ENCODE data around the gene SYNGR2.
"Not testable (repeated sequence)": the region's sequence is repeated elsewhere in the genome, so short reads cannot be mapped to it uniquely, and the experiment has no call there.

The SYNGR2 gene

DNA sequence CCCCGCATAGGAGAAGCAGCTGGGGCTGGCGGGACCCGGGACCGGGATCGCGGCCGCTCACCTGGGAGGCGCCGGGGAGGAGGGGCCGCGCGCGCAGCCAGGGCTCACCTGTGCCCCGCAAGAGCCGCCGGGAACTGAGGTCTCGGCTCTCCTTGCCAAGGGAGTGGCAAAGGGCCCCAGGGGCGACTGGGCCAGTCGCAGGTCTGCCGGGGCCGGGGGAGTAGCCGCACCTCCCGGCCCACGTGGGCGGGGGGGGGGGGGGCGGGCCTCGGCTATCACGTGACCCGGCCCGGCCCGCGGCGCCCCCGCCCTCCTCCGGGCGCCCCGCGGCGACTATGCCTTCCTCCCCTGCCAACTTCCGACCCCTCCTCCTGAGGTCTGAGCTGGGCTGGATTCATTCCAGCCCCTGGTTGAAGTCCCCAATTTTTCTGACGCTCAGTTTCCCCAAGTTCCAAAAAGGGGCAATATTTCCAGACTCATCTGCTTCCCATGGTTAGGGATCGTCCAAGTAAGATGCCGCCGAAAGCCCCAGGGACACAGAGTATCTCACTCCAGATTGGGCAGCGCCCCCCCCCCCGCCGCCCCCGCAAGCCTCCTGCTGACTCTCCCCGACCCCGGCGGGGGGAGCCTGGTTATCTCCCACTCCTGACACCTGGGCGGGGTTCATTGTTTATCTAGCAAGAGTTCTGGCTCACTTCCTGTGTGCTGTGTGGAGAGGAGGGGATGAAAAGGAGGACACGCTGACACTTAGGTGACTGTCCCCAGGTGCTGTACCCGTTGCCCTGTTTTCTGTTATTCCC, 39.6 kb upstream of the SYNGR2 start, which contains the start of gene TMC6:
Gene TMC6, minus strand, starts transcription at position 205 of the 800 bp plus-strand sequence. CDS start 1,923 bp downstream, outside the sequence.
- DNase-seq, result peak; percentile 76

DNA sequence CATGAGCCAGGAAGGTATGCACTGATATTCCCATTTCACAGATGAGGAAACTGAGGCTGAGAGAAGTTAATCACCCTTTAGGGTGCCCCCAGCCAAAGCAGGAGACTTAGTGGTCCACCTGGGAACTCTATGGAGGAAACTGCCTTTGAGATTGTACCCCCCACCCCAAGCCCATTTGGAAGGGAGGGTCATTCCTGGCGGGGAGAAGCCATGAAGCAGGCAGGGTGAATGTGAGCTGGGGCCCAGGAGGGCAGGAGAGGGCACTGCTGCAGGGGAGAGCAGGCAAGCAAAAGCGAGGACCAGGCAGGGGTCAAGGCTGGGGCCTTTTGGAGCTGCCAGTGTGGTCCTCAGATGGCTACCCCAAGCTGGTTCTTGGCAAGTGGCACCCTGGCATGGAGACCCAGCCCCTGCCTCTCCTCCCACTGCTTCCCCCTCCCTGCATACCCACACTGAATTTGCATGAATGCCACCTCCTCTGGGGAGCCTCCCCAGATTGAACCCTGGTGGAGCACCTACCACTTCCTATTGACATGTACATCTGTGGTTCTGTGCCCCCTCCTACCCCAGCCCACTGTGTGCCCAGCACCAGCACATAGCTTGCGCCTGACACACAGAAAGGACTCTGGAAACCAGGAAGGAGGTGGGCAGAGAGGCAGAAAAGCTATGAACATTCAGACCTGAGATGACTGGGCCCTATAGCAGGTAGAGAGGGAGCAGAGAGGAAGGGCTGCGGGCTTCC, 38.9 kb upstream of the SYNGR2 start:
- in situ Hi-C loops (cut with MboI; ENCODE audit: low pct_unique_long_range_greater_than_20kb, low sequenced_read_pairs), result no loop called here
- DNase-seq, result no peak

More for the DNA sequence above, 39.6 kb upstream of the SYNGR2 start, which contains the start of gene TMC6:
- in situ Hi-C loops (cut with MboI; ENCODE audit: low pct_unique_long_range_greater_than_20kb, low sequenced_read_pairs), result no loop called here

DNA sequence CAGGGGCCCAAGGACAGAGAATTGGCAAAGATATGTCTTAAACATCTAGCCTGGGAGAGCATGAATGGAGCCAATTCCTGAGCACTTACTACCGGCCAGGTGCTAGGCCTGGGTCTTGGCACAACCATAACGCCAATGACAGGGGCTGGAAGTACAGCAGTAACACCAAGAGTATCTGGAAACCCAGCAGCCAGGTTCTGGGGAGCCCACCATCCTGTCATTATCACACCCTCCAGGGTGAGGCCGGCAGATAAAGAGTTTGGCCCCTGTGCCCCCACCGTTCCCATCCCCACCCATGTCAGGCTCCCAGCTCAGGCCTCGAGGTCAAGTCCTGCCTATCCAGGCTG, 38.3 kb upstream of the SYNGR2 start:
- no peak for DNase-seq
- in situ Hi-C loops (cut with MboI; ENCODE audit: low pct_unique_long_range_greater_than_20kb, low sequenced_read_pairs), result no loop called here

GRCh38 chr17:78130437-78131101, 37.8 kb upstream of the SYNGR2 start, which contains the start of gene TMC8:
TSS of gene TMC8 (plus strand) at chr17:78130771. CDS start at chr17:78131589, 818 bp downstream.
- in situ Hi-C loops (cut with MboI; ENCODE audit: low pct_unique_long_range_greater_than_20kb, low sequenced_read_pairs), result no loop called here
- peak; percentile 92 for DNase-seq

- in situ Hi-C loops (cut with MboI; ENCODE audit: low pct_unique_long_range_greater_than_20kb, low sequenced_read_pairs), result no loop called here
- DNase-seq, result peak; percentile 37
These were observed 37.0 kb upstream of the SYNGR2 start for GRCh38 chr17:78131172-78132083.

DNA sequence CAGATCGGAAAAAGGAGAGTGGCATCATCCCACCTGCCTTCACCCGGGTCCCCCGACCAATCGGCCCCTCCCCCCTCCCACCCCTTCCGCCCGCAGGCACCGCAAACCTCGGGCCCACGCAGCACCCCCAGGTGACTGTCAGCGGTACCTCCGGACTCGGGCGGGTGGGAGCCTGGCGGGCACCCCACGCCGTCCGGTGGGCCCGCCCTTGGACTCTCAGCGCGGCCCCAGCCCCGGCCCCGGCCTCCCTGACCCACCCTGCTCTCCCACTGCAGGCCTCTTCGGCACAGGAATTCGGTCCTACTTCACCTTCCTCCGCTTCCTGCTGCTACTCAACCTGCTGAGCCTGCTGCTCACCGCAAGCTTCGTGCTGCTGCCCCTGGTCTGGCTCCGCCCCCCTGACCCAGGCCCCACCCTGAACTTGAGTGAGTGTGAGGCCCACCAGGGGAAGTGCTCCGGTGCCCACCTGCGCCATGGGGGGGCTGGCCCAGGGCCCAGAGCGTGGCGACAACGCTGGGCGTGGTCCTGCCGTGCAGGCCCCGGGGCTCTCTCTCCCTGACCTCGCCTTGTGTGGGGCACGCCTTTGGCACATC, 36.2 kb upstream of the SYNGR2 start:
- in situ Hi-C loops (cut with MboI; ENCODE audit: low pct_unique_long_range_greater_than_20kb, low sequenced_read_pairs), result no loop called here
- DNase-seq, result peak; percentile 67

DNA sequence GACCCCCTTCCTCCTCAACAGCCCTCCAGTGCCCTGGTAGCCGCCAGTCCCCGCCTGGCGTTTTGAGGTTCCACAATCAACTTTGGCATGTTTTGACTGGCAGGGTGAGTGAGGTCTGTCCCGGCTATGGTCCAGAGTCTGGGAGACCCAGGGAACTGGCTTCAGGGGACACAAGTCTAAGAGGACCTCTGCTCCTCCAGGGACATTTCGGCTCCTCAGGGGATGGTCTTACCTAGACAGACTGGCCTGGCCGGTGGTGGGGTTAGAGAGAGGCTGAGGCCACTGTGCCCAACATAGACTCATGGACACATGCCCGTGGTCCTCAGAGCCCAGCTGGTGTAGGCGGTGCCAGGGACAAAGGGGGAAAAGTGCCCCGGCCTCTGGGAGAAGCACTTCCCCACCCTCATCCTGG, 35.6 kb upstream of the SYNGR2 start:
- no peak for DNase-seq
- in situ Hi-C loops (cut with MboI; ENCODE audit: low pct_unique_long_range_greater_than_20kb, low sequenced_read_pairs), result no loop called here

DNA sequence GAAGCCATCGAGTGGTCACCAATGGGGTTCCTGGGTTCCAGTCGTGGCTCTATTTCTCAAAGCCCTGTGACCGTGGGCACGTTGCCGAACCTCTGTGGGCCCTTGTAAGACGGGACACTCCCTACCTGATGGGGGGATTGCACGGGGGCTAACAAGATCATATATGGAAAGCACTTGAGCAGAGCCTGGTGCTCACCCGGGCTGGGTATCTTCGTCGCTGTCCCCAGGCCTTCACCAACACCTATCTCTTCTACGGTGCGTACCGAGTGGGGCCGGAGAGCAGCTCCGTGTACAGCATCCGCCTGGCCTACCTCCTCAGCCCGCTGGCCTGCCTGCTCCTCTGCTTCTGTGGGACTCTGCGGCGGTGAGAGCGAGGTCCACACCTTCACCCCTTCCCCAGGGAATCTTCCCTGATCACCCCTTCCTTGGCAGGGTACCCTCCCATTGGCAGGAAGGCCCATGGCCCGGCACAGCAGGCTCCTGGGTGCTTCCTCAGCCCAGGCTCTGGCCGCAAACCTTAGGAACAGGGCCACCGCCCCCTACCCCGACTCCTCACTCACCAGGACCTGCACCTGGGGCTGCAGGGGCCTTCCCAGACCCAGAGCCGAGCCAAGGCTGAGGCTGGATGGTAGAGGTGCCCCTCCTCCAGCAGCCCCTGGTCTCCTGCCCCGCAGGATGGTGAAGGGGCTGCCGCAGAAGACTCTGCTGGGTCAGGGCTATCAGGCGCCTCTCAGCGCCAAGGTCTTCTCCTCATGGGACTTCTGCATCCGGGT, 35.0 kb upstream of the SYNGR2 start:
- in situ Hi-C loops (cut with MboI; ENCODE audit: low pct_unique_long_range_greater_than_20kb, low sequenced_read_pairs), result no loop called here
- no peak for DNase-seq

GRCh38 chr17:78133971-78134898, 34.1 kb upstream of the SYNGR2 start:
- peak; percentile 73 for DNase-seq
- in situ Hi-C loops (cut with MboI; ENCODE audit: low pct_unique_long_range_greater_than_20kb, low sequenced_read_pairs), result no loop called here

GRCh38 chr17:78134899-78135385, 33.4 kb upstream of the SYNGR2 start:
- no peak for DNase-seq
- in situ Hi-C loops (cut with MboI; ENCODE audit: low pct_unique_long_range_greater_than_20kb, low sequenced_read_pairs), result no loop called here

- no peak for DNase-seq
- in situ Hi-C loops (cut with MboI; ENCODE audit: low pct_unique_long_range_greater_than_20kb, low sequenced_read_pairs), result no loop called here
These were observed 32.4 kb upstream of the SYNGR2 start for GRCh38 chr17:78135858-78136500.

DNA sequence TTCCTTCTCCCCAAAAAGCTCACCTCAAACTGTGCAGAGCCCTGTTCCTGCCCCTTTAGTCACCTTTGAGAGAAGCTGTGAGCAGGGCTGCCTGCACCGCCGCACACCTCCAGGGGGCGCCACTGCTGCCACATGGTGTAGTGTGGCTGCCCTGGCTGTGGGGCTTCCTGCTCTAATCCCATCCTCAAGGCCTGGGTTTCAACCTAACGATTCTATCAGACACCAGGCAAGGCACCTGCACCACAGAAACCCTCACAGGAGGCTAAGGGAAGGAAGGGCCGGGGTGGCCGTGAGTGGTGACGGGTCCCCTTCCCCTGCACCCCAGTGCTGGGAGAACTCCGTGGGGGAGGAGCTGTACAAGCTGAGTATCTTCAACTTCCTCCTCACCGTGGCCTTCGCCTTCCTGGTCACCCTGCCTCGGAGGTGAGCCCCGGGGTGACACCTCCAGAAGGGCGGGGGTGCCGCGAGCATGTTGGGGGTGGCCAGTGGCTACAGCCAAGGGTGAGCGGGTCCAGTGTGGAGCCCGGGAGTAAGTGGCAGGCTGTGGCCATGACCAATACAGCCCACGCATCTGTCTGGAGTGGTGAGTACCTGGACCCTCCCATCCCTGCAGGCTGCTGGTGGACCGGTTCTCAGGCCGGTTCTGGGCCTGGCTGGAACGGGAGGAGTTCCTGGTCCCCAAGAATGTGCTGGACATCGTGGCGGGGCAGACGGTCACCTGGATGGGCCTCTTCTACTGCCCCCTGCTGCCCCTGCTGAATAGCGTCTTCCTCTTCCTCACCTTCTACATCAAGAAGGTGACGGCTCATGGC, 30.8 kb upstream of the SYNGR2 start:
- in situ Hi-C loops (cut with MboI; ENCODE audit: low pct_unique_long_range_greater_than_20kb, low sequenced_read_pairs), result no loop called here
- peak; percentile 60 for DNase-seq

DNA sequence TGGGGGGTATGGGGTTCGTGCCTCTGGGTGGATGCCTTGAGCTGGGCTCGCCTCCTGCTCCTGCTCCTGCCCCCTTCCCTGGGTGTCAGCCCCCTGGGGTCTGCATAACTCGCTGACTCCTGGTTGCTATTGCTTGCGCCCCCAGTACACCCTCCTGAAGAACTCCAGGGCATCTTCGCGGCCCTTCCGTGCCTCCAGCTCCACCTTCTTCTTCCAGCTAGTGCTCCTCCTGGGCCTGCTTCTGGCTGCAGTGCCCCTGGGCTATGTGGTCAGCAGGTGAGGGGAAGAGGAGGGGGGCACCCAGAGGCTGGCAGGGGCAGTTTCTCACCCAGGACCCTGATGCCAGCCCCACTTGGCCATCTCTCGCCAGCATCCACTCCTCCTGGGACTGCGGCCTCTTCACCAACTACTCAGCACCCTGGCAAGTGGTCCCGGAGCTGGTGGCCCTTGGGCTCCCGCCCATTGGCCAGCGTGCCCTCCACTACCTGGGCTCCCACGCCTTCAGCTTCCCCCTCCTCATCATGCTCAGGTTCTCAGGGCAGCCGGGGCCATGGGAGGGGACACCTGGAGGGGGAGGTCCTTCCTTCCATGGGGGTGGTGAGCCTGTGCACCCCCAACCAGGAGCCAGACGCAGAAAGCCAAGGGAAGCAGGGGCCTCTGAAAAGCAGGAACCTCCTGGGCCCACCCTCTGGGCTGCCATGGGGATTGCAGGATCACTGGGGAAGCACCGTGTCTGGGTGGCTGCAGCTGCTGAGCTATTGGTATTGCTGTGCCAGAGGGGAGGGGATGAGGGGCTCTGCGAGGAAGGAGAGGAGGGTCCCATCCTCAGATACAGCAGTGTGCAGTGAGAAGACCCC, 29.9 kb upstream of the SYNGR2 start:
- no peak for DNase-seq
- in situ Hi-C loops (cut with MboI; ENCODE audit: low pct_unique_long_range_greater_than_20kb, low sequenced_read_pairs), result no loop called here

DNA sequence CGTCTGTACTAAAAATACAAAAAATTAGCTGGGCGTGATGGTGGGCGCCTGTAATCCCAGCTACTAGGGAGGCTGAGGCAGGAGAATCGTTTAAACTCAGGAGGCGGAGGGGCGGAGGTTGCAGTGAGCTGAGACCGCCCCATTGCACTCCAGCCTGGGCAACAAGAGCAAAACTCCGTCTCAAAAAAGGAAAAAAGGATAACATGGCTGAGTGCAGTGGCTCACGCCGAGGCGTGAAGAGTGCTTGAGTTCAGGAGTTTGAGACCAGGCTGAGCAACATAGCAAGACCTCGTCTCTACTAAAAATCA, 28.6 kb upstream of the SYNGR2 start:
- in situ Hi-C loops (cut with MboI; ENCODE audit: low pct_unique_long_range_greater_than_20kb, low sequenced_read_pairs), result not testable (repeated sequence)

More for the DNA sequence above, 28.6 kb upstream of the SYNGR2 start:
- DNase-seq, result not testable (repeated sequence)
